SK-N-SH (cell line): ENCODE measurements around the gene GPR27. TPM values are rescaled to one million over a fixed set of nuclear protein-coding genes. Genes with fewer than 3 reads are reported as not detected.

Source experiments
- CTCF ChIA-PET: fragments of 300-600, 350-600 bp; formaldehyde crosslinking; extraction: SDS; loops from one replicate; lab custom pipeline; 2021; lab: Yijun Ruan, JAX
- POLR2A ChIA-PET: fragments of 350-600 bp; sonication (Branson Sonifier 250); formaldehyde crosslinking; extraction: SDS; loops from one replicate; lab custom pipeline; 2020; ENCODE audit warnings: antibody characterized with exemption, inconsistent platforms; lab: Yijun Ruan, JAX
- DNase-seq: peaks from one replicate; pipeline ENCODE4 v3.0.0; 2012
- H2AFZ ChIP-seq: fragments of 200-600 bp; sonication (generic); 2 replicates; pipeline ENCODE4 v1.8.1; 2016; ENCODE audit warnings: antibody characterized with exemption, mild to moderate bottlenecking, low read depth
- H3F3A ChIP-seq: fragments of 200-600 bp; sonication (generic); replicated peaks from 2 replicates; pipeline ENCODE3; 2016; ENCODE audit warnings: antibody characterized with exemption, mild to moderate bottlenecking; ENCODE audit not compliant: insufficient read depth
- H3K27ac ChIP-seq, 2 experiments: fragments of 200-500 bp in 1 of 2; fragments of 200-600 bp in 1 of 2; sonication (Bioruptor generic) in 1 of 2; sonication (generic), shearing (Covaris generic) in 1 of 2; 2 replicates each; pipeline versions ENCODE4 v1.5.1 to v1.6.1; 2014 to 2016; ENCODE audit warnings: low read depth in 2 of 2, inconsistent platforms in 1 of 2, low read length in 1 of 2, mild to moderate bottlenecking in 1 of 2, mixed read lengths in 1 of 2
- H3K27me3 ChIP-seq: fragments of 200-600 bp; sonication (generic), shearing (Covaris generic); 2 replicates; pipeline ENCODE4 v1.6.1; 2016; ENCODE audit warnings: mixed run types; ENCODE audit not compliant: insufficient read depth
- H3K36me3 ChIP-seq, 2 experiments: fragments of 200-500 bp in 1 of 2; fragments of 200-600 bp in 1 of 2; sonication (Bioruptor generic) in 1 of 2; sonication (generic) in 1 of 2; replicated peaks in 1 of 2; 2 replicates each; pipeline versions ENCODE3 to v1.5.1; 2014 to 2016; ENCODE audit warnings: low read length in 1 of 2, mild to moderate bottlenecking in 1 of 2; ENCODE audit not compliant: insufficient read depth in 2 of 2, control insufficient read depth in 1 of 2
- H3K4me1 ChIP-seq, 2 experiments: fragments of 200-500 bp in 1 of 2; fragments of 200-600 bp in 1 of 2; sonication (Bioruptor generic) in 1 of 2; sonication (generic), shearing (Covaris generic) in 1 of 2; 2 replicates each; pipeline versions ENCODE4 v1.5.1 to v1.6.1; 2014 to 2016; ENCODE audit warnings: low read depth in 1 of 2, low read length in 1 of 2, mixed run types in 1 of 2; ENCODE audit not compliant: insufficient read depth in 2 of 2, control insufficient read depth in 1 of 2
- H3K4me2 ChIP-seq: fragments of 200-600 bp; sonication (generic), shearing (Covaris generic); 2 replicates; pipeline ENCODE4 v1.6.1; 2017; ENCODE audit warnings: mixed run types
- H3K4me3 ChIP-seq, 2 experiments: fragments of 200-500 bp in 1 of 2; fragments of 200-600 bp in 1 of 2; sonication (Bioruptor generic) in 1 of 2; sonication (generic), shearing (Covaris generic) in 1 of 2; 2 replicates each; pipeline versions ENCODE4 v1.5.1 to v1.8.1; 2014 to 2016; ENCODE audit warnings: low read depth in 2 of 2, inconsistent platforms in 1 of 2, low read length in 1 of 2, mild to moderate bottlenecking in 1 of 2, mixed read lengths in 1 of 2, moderate library complexity in 1 of 2
- H3K79me2 ChIP-seq: fragments of 200-600 bp; sonication (generic); 2 replicates; pipeline ENCODE4 v1.8.1; 2017; ENCODE audit warnings: mild to moderate bottlenecking; ENCODE audit not compliant: insufficient read depth
- H3K9ac ChIP-seq: fragments of 200-600 bp; sonication (generic); 2 replicates; pipeline ENCODE4 v1.6.1; 2017; ENCODE audit warnings: mixed run types
- H3K9me2 ChIP-seq: fragments of 200-600 bp; sonication (generic); 2 replicates; pipeline ENCODE4 v1.6.1; 2017; ENCODE audit warnings: mixed run types
- H3K9me3 ChIP-seq: fragments of 200-600 bp; sonication (generic); 2 replicates; pipeline ENCODE4 v1.6.1; 2017; ENCODE audit warnings: mixed run types, mild to moderate bottlenecking, moderate library complexity
- H4K20me1 ChIP-seq: fragments of 200-600 bp; sonication (generic); 2 replicates; pipeline ENCODE4 v1.6.1; 2017; ENCODE audit warnings: mild to moderate bottlenecking, mixed run types; ENCODE audit not compliant: insufficient read depth
- CHD2 ChIP-seq: fragments of 150-350 bp; IDR thresholded peaks from 2 replicates; pipeline ENCODE4 v1.6.1; 2018; ENCODE audit warnings: low read length; ENCODE audit not compliant: partially characterized antibody
- ELF1 ChIP-seq: IDR thresholded peaks from 2 replicates; pipeline ENCODE4 v1.4.0; 2012
- FOXM1 ChIP-seq: IDR thresholded peaks from 2 replicates; pipeline ENCODE4 v1.4.0; 2012; ENCODE audit warnings: low read depth, mild to moderate bottlenecking
- GABPA ChIP-seq: IDR thresholded peaks from 2 replicates; pipeline ENCODE4 v1.4.0; 2012; ENCODE audit warnings: low read depth, mild to moderate bottlenecking
- GATA2 ChIP-seq: sonication (generic); formaldehyde crosslinking; IDR thresholded peaks from 2 replicates; pipeline ENCODE4 v1.5.0; 2020; ENCODE audit warnings: mild to moderate bottlenecking, missing genetic modification reagents
- JUND ChIP-seq: IDR thresholded peaks from 2 replicates; pipeline ENCODE4 v1.4.0; 2012
- RAD21 ChIP-seq: IDR thresholded peaks from 2 replicates; pipeline ENCODE4 v1.6.1; 2012; ENCODE audit warnings: mild to moderate bottlenecking, low read length
- RFX5 ChIP-seq: IDR thresholded peaks from 2 replicates; pipeline ENCODE4 v1.6.1; 2012; ENCODE audit warnings: mild to moderate bottlenecking, improper control_type of control experiment, low read length
- RXRA ChIP-seq: IDR thresholded peaks from 2 replicates; pipeline ENCODE4 v1.4.0; 2012; ENCODE audit warnings: low read depth, mild to moderate bottlenecking, borderline replicate concordance
- SMC3 ChIP-seq: IDR thresholded peaks from 2 replicates; pipeline ENCODE4 v1.6.1; 2012; ENCODE audit warnings: low read depth, low read length, improper control_type of control experiment
- TCF12 ChIP-seq: IDR thresholded peaks from 2 replicates; pipeline ENCODE4 v1.4.0; 2012
- TEAD4 ChIP-seq: IDR thresholded peaks from 2 replicates; pipeline ENCODE4 v1.4.0; 2012; ENCODE audit warnings: mild to moderate bottlenecking, borderline replicate concordance; ENCODE audit not compliant: insufficient read depth
- YY1 ChIP-seq: IDR thresholded peaks from 2 replicates; pipeline ENCODE4 v1.4.0; 2012; ENCODE audit warnings: low read depth, mild to moderate bottlenecking
- polyA plus RNA-seq, 3 experiments: library from polyadenylated mRNA; depleted of rRNA; stranded (reverse); fragments of >200 nt; gene quantifications; 2 replicates each; pipeline ENCODE4 v1.2.3, GENCODE V29; 2012
- TF ChIP-seq, protein P1 (sequence below): fragments of 150-350 bp; IDR thresholded peaks from 2 replicates; pipeline ENCODE4 v1.6.1; 2016; ENCODE audit warnings: mild to moderate bottlenecking, low read depth, low read length
- TF ChIP-seq, protein P2 (sequence below): fragments of 200-600 bp; sonication (generic); IDR thresholded peaks from 2 replicates; pipeline ENCODE4 v1.6.1; 2017; ENCODE audit warnings: antibody characterized with exemption, mild to moderate bottlenecking, moderate library complexity
- TF ChIP-seq, protein P3 (sequence below): IDR thresholded peaks from 2 replicates; pipeline ENCODE4 v1.4.0; 2012; ENCODE audit warnings: low read depth, borderline replicate concordance
- TF ChIP-seq, protein P4 (sequence below): IDR thresholded peaks from 2 replicates; pipeline ENCODE4 v1.4.0; 2012; ENCODE audit warnings: low read depth, borderline replicate concordance
- TF ChIP-seq, protein P5 (sequence below): fragments of 150-350 bp; IDR thresholded peaks from 2 replicates; pipeline ENCODE4 v1.6.1; 2017; ENCODE audit warnings: antibody characterized with exemption, low read length, low read depth, borderline replicate concordance

Gene GPR27
- polyA plus RNA-seq, 1 of the 3 experiments (the other 2 are of a cell fraction) = 0.05 TPM

DNA sequence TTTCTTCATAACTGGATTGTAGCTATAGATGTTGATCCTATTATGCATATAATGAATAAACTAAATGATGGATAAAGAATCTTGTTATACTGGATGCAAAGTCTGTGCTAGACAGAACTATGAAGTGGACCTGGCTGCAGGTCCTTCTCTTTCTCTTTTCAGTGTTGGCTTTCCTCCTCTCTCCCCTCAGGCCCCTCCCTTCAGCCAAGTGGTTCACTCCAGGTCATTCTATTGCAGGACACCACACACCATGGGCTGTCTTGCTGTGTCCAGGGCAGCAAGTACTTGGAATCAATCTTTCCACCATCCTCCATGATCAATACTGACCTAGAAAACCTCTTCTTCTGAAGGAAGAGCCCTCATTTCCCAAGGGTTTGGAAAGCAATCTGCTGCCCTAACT, 48.7 kb upstream of the GPR27 start:
- CTCF ChIA-PET = interaction anchor here (0.6 to 1.0 kb wide), 2 partner anchors 153 to 154 kb away, joined by 4 read pairs; no protein-coding TSS in a partner anchor
- no peak overlapping the region for H3K9ac ChIP-seq
- H3K4me1 ChIP-seq = no peaks in the 10 kb centered on the region
- H3K27ac ChIP-seq = no peak overlapping the region
- H3K79me2 ChIP-seq = no peaks in the 10 kb centered on the region
- H2AFZ ChIP-seq = no peak overlapping the region
- H3K4me3 ChIP-seq = no peak overlapping the region
- H3K9me2 ChIP-seq = no peaks in the 10 kb centered on the region
- TF ChIP-seq JUND = no peak
- TF ChIP-seq YY1 = no peak
- no peak for TF ChIP-seq CHD2
- no peak for TF ChIP-seq TCF12
- TF ChIP-seq RAD21 = no peak
- no peak for TF ChIP-seq FOXM1
- TF ChIP-seq GABPA = no peak
- TF ChIP-seq, protein P1, sequence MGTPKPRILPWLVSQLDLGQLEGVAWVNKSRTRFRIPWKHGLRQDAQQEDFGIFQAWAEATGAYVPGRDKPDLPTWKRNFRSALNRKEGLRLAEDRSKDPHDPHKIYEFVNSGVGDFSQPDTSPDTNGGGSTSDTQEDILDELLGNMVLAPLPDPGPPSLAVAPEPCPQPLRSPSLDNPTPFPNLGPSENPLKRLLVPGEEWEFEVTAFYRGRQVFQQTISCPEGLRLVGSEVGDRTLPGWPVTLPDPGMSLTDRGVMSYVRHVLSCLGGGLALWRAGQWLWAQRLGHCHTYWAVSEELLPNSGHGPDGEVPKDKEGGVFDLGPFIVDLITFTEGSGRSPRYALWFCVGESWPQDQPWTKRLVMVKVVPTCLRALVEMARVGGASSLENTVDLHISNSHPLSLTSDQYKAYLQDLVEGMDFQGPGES = no peak
- TF ChIP-seq SMC3 = no peak
- no peak for TF ChIP-seq TEAD4
- TF ChIP-seq, protein P2, sequence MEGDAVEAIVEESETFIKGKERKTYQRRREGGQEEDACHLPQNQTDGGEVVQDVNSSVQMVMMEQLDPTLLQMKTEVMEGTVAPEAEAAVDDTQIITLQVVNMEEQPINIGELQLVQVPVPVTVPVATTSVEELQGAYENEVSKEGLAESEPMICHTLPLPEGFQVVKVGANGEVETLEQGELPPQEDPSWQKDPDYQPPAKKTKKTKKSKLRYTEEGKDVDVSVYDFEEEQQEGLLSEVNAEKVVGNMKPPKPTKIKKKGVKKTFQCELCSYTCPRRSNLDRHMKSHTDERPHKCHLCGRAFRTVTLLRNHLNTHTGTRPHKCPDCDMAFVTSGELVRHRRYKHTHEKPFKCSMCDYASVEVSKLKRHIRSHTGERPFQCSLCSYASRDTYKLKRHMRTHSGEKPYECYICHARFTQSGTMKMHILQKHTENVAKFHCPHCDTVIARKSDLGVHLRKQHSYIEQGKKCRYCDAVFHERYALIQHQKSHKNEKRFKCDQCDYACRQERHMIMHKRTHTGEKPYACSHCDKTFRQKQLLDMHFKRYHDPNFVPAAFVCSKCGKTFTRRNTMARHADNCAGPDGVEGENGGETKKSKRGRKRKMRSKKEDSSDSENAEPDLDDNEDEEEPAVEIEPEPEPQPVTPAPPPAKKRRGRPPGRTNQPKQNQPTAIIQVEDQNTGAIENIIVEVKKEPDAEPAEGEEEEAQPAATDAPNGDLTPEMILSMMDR = no peak
- no peak for TF ChIP-seq ELF1
- TF ChIP-seq RFX5 = no peak
- TF ChIP-seq, protein P3, sequence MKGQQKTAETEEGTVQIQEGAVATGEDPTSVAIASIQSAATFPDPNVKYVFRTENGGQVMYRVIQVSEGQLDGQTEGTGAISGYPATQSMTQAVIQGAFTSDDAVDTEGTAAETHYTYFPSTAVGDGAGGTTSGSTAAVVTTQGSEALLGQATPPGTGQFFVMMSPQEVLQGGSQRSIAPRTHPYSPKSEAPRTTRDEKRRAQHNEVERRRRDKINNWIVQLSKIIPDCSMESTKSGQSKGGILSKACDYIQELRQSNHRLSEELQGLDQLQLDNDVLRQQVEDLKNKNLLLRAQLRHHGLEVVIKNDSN = no peak
- TF ChIP-seq RXRA = no peak
- TF ChIP-seq, protein P4, sequence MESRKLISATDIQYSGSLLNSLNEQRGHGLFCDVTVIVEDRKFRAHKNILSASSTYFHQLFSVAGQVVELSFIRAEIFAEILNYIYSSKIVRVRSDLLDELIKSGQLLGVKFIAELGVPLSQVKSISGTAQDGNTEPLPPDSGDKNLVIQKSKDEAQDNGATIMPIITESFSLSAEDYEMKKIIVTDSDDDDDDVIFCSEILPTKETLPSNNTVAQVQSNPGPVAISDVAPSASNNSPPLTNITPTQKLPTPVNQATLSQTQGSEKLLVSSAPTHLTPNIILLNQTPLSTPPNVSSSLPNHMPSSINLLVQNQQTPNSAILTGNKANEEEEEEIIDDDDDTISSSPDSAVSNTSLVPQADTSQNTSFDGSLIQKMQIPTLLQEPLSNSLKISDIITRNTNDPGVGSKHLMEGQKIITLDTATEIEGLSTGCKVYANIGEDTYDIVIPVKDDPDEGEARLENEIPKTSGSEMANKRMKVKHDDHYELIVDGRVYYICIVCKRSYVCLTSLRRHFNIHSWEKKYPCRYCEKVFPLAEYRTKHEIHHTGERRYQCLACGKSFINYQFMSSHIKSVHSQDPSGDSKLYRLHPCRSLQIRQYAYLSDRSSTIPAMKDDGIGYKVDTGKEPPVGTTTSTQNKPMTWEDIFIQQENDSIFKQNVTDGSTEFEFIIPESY = no peak
- TF ChIP-seq GATA2 = no peak
- TF ChIP-seq, protein P5, sequence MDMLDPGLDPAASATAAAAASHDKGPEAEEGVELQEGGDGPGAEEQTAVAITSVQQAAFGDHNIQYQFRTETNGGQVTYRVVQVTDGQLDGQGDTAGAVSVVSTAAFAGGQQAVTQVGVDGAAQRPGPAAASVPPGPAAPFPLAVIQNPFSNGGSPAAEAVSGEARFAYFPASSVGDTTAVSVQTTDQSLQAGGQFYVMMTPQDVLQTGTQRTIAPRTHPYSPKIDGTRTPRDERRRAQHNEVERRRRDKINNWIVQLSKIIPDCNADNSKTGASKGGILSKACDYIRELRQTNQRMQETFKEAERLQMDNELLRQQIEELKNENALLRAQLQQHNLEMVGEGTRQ = no peak
- TF ChIP-seq, all 33 proteins: peak for 0
- no peaks in the 10 kb centered on the region for H4K20me1 ChIP-seq
- DNase-seq = no peak
- POLR2A ChIA-PET = no interaction called here
- H3K4me2 ChIP-seq = no peak overlapping the region
- H3K9me3 ChIP-seq = no peaks in the 10 kb centered on the region
- H3F3A ChIP-seq = no peaks in the 10 kb centered on the region
- no peaks in the 10 kb centered on the region for H3K36me3 ChIP-seq
- H3K27me3 ChIP-seq = no peaks in the 10 kb centered on the region
